Pancreas (tissue), 10 donors: ENCODE measurements around the gene GNAI1. TPM values are rescaled to one million over a fixed set of nuclear protein-coding genes. Genes with fewer than 3 reads are reported as not detected.

Experiments used
- ATAC-seq, 4 donors: fragments of 200-7000 bp; cut with Tn5 transposase; one replicate each; pipeline versions ENCODE4 v1.8.0 to v1.9.1; 2020; ENCODE audit warnings: mild to moderate bottlenecking in 4 of 4, moderate library complexity in 4 of 4
- DNase-seq, 6 donors: peaks; one replicate each; pipeline ENCODE4 v3.0.0-alpha.2; 2020
- FAIRE-seq: peaks from 2 replicates; lab custom pipeline; 2012; peaks lifted over from hg19 to GRCh38; lab: Jason Lieb, UNC
- H3K27ac ChIP-seq, 4 donors: fragments of 200-600 bp; sonication (generic); 1 replicate in 3 of 4; 2 replicates in 1 of 4; pipeline versions ENCODE4 v1.5.0 to v1.8.0; 2020
- H3K27me3 ChIP-seq, 4 donors: fragments of 200-600 bp; one replicate each; pipeline ENCODE4 v1.8.0; 2021
- H3K36me3 ChIP-seq, 3 donors: fragments of 200-600 bp; sonication (generic) in 1 of 3; one replicate each; pipeline versions ENCODE4 v1.5.0 to v1.8.0; 2020 to 2021
- H3K4me1 ChIP-seq, 3 donors: fragments of 200-600 bp; one replicate each; pipeline ENCODE4 v1.8.0; 2021
- H3K4me3 ChIP-seq, 4 donors: fragments of 200-600 bp; sonication (generic) in 2 of 4; one replicate each; pipeline versions ENCODE4 v1.5.0 to v1.8.0; 2020 to 2021
- H3K9me3 ChIP-seq, 4 donors: fragments of 200-600 bp; one replicate each; pipeline ENCODE4 v1.8.0; 2021
- WGBS, 2 donors: extraction: QIAGEN DNeasy Blood & Tissue Kit; methylation state at CpG; one replicate each; pipeline ENCODE4 v1.1.7; 2013; 5-methylcytosine and 5-hydroxymethylcytosine counted together
- intact Hi-C, 3 donors: fragments of 100-400 bp; cut with DNase I; formaldehyde crosslinking; loops; one replicate each; pipeline versions ENCODE4 v1.11.1 to v1.14.2; 2022
- polyA plus RNA-seq, 2 donors: library from polyadenylated mRNA; stranded (reverse); fragments of 200-250 nt; gene quantifications; one replicate each; pipeline ENCODE4 v1.2.3, GENCODE V29; 2013
- total RNA-seq, 6 donors: library from RNA; stranded (reverse); fragmentation: NEBNext Ultra II Directional in 4 of 6; extraction: Animal tissue kit (Norgen Biotek cat#: 25700) in 4 of 6; gene quantifications; one replicate each; pipeline versions ENCODE4 v1.2.1 to v1.2.4, GENCODE V29; 2021 to 2023
- TF ChIP-seq, protein P1 (sequence below), 4 donors: fragments of 200-600 bp; sonication (generic) in 3 of 4; IDR thresholded peaks; one replicate each; pipeline versions ENCODE4 v1.5.0 to v1.8.0; 2021; ENCODE audit warnings: antibody characterized with exemption in 4 of 4
- donor health status: healthy with polysubstance abuse.
- donor health status: DM: no; HTN: no; CAD: no; lungs with moderate emphysema.
- donor health status: DM: no; HTN: no; CAD: no.
- donor health status: control.
- donor health status: control.
- donor health status: Bipolar disorder and iron deficiency.
- donor health status: DM: yes; HTN: yes; CAD: no.
- donor health status: DM: no; HTN: no; CAD: no.
- donor health status: DM: no; HTN: no; CAD: no.
- donor health status: DM: yes; HTN: yes; CAD: no.

Gene GNAI1
- total and polyA plus RNA-seq, 8 donors, result 3.0 to 25.9 (median 5.4) TPM

DNA sequence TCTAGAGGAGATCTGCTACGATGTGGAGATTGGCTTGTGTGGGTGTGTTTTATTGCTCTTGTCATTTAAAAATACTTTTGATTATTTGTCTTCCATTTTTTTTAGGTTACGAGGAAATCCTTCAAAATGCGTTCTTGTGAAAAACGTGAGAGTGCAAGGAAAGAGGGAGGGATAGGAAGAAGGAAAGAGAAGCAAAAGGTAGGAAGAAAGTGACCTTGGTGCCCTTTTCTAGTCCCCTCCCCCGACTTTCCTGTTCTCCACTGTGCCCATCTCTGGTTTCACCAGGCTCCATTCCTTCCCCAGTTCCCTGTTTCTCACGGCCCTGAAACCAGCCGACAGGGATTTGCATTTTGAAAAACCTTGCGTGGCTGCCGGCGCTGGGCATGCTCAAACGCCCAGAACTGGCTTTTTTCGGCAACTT, 506 bp upstream of the GNAI1 start:
- ATAC-seq (peak in 2 of 4 donors; percentile 53 to 65), FAIRE-seq (no peak), DNase-seq (peak in 2 of 6 donors; percentile 76 to 85)
- H3K9me3 ChIP-seq, result no peaks in the 10 kb centered on the region
- H3K36me3 ChIP-seq, result no peaks in the 10 kb centered on the region
- TF ChIP-seq, protein P1, sequence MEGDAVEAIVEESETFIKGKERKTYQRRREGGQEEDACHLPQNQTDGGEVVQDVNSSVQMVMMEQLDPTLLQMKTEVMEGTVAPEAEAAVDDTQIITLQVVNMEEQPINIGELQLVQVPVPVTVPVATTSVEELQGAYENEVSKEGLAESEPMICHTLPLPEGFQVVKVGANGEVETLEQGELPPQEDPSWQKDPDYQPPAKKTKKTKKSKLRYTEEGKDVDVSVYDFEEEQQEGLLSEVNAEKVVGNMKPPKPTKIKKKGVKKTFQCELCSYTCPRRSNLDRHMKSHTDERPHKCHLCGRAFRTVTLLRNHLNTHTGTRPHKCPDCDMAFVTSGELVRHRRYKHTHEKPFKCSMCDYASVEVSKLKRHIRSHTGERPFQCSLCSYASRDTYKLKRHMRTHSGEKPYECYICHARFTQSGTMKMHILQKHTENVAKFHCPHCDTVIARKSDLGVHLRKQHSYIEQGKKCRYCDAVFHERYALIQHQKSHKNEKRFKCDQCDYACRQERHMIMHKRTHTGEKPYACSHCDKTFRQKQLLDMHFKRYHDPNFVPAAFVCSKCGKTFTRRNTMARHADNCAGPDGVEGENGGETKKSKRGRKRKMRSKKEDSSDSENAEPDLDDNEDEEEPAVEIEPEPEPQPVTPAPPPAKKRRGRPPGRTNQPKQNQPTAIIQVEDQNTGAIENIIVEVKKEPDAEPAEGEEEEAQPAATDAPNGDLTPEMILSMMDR (IDR thresholded peaks at IDR 0.05), result no peak
- 11 to 13% methylated on average over 12 of the region's 12 CpGs for WGBS, 2 donors
- H3K4me1 ChIP-seq, result peaks cover 0 to 10% (median 8%) of the 10 kb centered on the region in 3 donors
- H3K27me3 ChIP-seq, result no peaks in the 10 kb centered on the region
- peak overlapping the region; percentile 10 to 85 (median 76) for H3K27ac ChIP-seq
- intact Hi-C loops, result loop anchor here in 1 of 3 donors (10.0 kb wide), 1 partner anchor 261 kb away; no protein-coding TSS in a partner anchor
- peak overlapping the region; percentile 10 to 91 (median 62) for H3K4me3 ChIP-seq

DNA sequence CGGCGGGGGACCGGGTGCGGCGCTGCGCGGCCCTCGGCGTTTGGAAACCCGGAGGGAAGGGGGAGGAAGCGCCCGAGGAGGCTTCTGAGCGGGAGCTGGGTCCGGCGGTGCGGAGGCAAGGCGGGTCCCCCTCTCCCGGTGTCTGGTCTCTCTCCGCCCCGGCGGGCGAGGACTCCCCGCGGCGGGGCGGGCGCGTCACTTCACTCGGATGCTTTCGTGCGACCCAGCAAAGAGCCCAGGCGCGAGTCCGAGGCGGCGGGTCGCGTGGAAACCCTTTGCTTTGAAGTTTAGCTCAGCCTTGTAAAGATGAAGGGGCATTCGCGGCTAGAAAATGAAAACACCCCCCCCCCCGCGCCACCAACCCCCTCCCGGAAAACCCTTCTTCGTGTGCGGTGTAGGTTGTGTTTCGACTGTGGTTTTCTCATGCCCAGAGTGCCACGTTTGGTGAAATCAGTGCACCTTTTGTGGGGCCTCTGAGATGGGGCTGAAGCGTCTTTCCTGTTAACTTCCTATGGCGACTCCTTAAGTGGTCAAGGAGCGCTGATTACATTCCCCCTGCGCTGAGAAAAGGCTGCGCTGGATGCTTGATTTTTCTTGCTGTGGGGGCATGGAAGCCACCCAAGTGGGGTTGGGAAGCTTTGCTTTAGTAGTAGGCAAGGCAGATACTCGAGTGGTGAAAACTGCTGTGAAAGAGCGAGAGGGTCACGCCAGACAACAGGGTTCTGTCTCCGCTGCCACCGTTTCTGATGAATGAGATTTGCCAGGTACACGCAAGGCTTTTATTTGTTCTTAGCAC, 876 bp downstream of the GNAI1 start:
- intact Hi-C loops, result loop anchor here in 1 of 3 donors (10.0 kb wide), 1 partner anchor 259 kb away; no protein-coding TSS in a partner anchor
- no peak for DNase-seq
- Histone ChIP-seq H3K27me3 (no peaks in the 10 kb centered on the region), H3K27ac (peak overlapping the region; percentile 16 to 85 (median 76)), H3K4me1 (peaks cover 0 to 13% (median 10%) of the 10 kb centered on the region in 3 donors), H3K9me3 (no peaks in the 10 kb centered on the region), H3K36me3 (no peaks in the 10 kb centered on the region), H3K4me3 (peak overlapping the region; percentile 62 to 91 (median 67))
- 0 to 1% methylated on average over 51 to 57 of the region's 58 CpGs for WGBS, 2 donors
- TF ChIP-seq, protein P1 (IDR thresholded peaks at IDR 0.05), result no peak
- ATAC-seq, result peak; percentile 36 to 58 (median 50)
- FAIRE-seq, result no peak

DNA sequence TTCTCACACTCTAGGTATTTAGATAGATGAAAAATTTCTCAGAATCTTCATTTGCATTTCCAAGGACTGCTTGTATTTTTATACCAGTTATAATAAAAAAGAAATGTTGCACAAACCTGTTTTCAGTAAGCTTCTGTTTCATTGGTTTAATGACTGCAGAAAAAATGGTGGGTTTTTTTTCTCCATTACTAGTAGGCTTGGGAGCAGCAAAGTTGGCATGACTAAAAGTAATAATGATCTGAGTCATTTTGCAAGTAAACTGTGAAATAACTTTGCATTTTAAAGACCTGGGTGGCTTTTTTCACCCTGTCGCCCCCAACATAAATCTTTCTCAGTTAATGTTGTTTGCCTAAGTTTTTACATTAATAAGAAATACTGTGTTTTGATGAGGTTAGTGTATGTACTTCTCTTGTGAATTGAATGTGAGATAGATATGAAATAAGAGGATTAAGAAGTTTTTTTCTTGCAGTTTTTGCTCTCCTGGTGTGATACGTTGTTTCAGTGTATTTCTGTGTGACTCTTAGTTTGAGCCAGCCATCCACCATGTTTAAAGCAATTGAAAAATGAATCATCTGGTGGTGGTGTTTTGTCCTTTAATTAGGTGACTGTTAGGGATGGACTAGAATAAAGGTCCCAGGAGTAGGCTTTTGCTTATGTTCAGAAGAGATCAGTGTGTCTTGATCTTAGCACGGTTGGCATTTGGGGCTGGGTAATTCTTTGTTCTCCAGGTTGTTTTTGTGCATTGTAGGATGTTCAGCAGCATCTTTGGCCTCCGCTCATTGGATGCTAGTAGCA, 1.8 kb downstream of the GNAI1 start:
- Histone ChIP-seq H3K27ac (no peak overlapping the region), H3K4me1 (peaks cover 0 to 13% (median 10%) of the 10 kb centered on the region in 3 donors), H3K27me3 (no peaks in the 10 kb centered on the region), H3K36me3 (no peaks in the 10 kb centered on the region), H3K9me3 (no peaks in the 10 kb centered on the region), H3K4me3 (peak overlapping the region in 3 of 4 donors; percentile 62 to 72 (median 62))
- FAIRE-seq (no peak), ATAC-seq (no peak), DNase-seq (no peak)
- intact Hi-C loops, result loop anchor here in 1 of 3 donors (10.0 kb wide), 1 partner anchor 258 kb away; no protein-coding TSS in a partner anchor
- TF ChIP-seq, protein P1 (IDR thresholded peaks at IDR 0.05), result no peak
- WGBS, 2 donors, result 56 to 66% methylated on average over 4 of the region's 4 CpGs

DNA sequence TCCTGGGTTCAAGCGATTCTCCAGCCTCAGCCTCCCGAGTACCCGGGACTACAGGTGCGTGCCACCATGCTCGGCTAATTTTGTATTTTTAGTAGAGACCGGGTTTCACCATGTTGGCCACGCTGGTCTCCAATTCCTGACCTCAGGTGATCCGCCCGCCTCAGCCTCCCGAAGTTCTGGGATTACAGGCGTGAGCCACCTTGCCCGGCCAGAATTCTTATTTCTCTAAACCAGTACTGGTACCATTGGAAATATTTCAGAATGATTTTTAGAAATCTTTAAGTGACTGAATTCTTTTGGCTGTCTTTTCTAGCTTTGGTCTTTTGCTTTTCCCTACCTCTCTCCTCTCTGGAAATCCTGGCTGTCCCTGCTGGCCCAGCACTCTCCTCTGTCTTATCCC, 2.8 kb downstream of the GNAI1 start:
- Histone ChIP-seq H3K27ac (no peak overlapping the region), H3K9me3 (no peaks in the 10 kb centered on the region), H3K4me1 (peaks cover 0 to 13% (median 10%) of the 10 kb centered on the region in 3 donors), H3K36me3 (no peaks in the 10 kb centered on the region), H3K27me3 (no peaks in the 10 kb centered on the region), H3K4me3 (no peak overlapping the region)
- ATAC-seq, result no peak
- WGBS, 2 donors, result 93 to 98% methylated on average over 12 of the region's 12 CpGs
- TF ChIP-seq, protein P1 (IDR thresholded peaks at IDR 0.05), result no peak
- no peak for DNase-seq
- intact Hi-C loops, result loop anchor here in 1 of 3 donors (10.0 kb wide), 1 partner anchor 257 kb away; no protein-coding TSS in a partner anchor
- FAIRE-seq, result no peak
